ENCODE results near the gene PFKFB3.

GRCh38 chr10:6164271-6165095, 38.2 kb upstream of the PFKFB3 start:
- TF ChIP-seq CTCF (IDR thresholded peaks at IDR 0.05; ENCODE audit: poor library complexity) (no peak), EZH2phosphoT487 (IDR thresholded peaks at IDR 0.05; ENCODE audit: low read depth, severe bottlenecking, unreplicated experiment) (no peak), EZH2 (IDR thresholded peaks at IDR 0.05; ENCODE audit: borderline replicate concordance) (no peak)
